ACC112 (cell line): ENCODE measurements around the gene GRM4.

Experiments used
- H2AFZ ChIP-seq: fragments of 200-600 bp; sonication (generic); one replicate; pipeline ENCODE4 v1.6.0; 2017; ENCODE audit warnings: antibody characterized with exemption, low read length; ENCODE audit not compliant: unreplicated experiment
- H3K27ac ChIP-seq: fragments of 200-600 bp; sonication (generic); 2 replicates; pipeline ENCODE4 v1.5.1; 2014; ENCODE audit warnings: low read depth, mild to moderate bottlenecking, antibody characterized with exemption, low read length, moderate library complexity
- H3K27me3 ChIP-seq: fragments of 200-600 bp; sonication (generic); 2 replicates; pipeline ENCODE4 v1.6.1; 2014; ENCODE audit warnings: mild to moderate bottlenecking, antibody characterized with exemption, low read length, moderate library complexity, mixed read lengths; ENCODE audit not compliant: insufficient read depth
- H3K36me3 ChIP-seq: fragments of 200-600 bp; sonication (generic); 2 replicates; pipeline ENCODE4 v1.6.1; 2016; ENCODE audit warnings: mild to moderate bottlenecking, antibody characterized with exemption, low read length, moderate library complexity, mixed read lengths; ENCODE audit not compliant: insufficient read depth
- H3K4me1 ChIP-seq: fragments of 200-600 bp; sonication (generic); one replicate; pipeline ENCODE4 v1.6.1; 2016; ENCODE audit warnings: low read length, mixed read lengths; ENCODE audit not compliant: insufficient read depth, unreplicated experiment, control insufficient read depth
- H3K4me3 ChIP-seq: fragments of 200-600 bp; sonication (generic); 2 replicates; pipeline ENCODE4 v1.5.1; 2014; ENCODE audit warnings: mild to moderate bottlenecking, low read depth, low read length
- H3K79me2 ChIP-seq: fragments of 200-600 bp; sonication (generic); one replicate; pipeline ENCODE4 v1.6.0; 2016; ENCODE audit warnings: low read length; ENCODE audit not compliant: control insufficient read depth, unreplicated experiment, insufficient read depth

GRM4 gene

GRCh38 chr6:34177181-34177591 is 31.3 kb upstream of the GRM4 start:
- H2AFZ ChIP-seq, result no peak overlapping the region
- H3K27ac ChIP-seq, result no peak overlapping the region
- H3K4me1 ChIP-seq, result no peaks in the 10 kb centered on the region
- no peak overlapping the region for H3K4me3 ChIP-seq
- no peaks in the 10 kb centered on the region for H3K36me3 ChIP-seq
- H3K79me2 ChIP-seq, result no peaks in the 10 kb centered on the region
- no peaks in the 10 kb centered on the region for H3K27me3 ChIP-seq

DNA sequence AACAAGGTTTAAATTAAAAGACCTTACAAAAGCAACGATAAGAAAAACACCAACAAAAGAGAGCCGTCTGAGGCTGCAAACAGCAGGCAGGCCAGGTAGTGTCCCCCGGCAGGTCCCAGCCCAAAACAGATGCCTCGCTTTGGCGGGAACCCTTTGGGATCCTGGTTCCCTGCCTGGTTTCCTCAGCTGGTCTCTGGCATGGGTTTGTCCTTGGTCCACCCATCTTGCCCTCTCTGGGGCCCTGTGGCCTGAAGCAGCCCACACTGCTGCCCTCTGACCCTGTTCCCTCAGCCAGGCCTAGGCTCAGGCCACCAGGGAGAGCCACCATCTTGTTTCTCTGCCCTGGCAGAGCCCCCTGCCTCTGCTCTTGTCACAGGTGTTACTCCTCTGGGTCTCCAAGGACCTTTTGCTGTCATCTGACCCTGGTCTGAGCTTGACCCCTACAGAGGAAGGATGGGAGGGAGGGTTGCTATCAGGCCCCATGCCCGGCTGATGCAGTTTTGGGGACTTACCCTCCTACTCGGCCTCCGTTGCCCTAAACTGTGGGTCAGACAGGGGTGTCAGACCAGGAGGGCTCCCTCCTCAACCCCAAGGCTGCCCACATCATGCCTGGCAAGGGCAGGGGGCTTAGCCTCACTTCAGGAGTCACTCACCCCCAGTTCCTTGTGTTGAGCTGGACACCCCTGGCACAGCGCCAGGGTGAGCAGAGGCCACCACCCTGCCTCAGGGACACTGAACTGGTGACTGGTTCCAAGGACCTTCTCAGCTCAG is 30.6 kb upstream of the GRM4 start:
- Histone ChIP-seq H2AFZ (no peak overlapping the region), H3K27ac (no peak overlapping the region), H3K27me3 (no peaks in the 10 kb centered on the region), H3K79me2 (no peaks in the 10 kb centered on the region), H3K4me3 (no peak overlapping the region), H3K36me3 (no peaks in the 10 kb centered on the region), H3K4me1 (no peaks in the 10 kb centered on the region)

- Histone ChIP-seq H2AFZ (no peak overlapping the region), H3K27ac (no peak overlapping the region), H3K36me3 (no peaks in the 10 kb centered on the region), H3K4me3 (no peak overlapping the region), H3K27me3 (no peaks in the 10 kb centered on the region), H3K79me2 (no peaks in the 10 kb centered on the region), H3K4me1 (no peaks in the 10 kb centered on the region)
Measured at GRCh38 chr6:34174846-34175399, 29.0 kb upstream of the GRM4 start.

- no peaks in the 10 kb centered on the region for H3K4me1 ChIP-seq
- H3K36me3 ChIP-seq, result no peaks in the 10 kb centered on the region
- H2AFZ ChIP-seq, result no peak overlapping the region
- no peaks in the 10 kb centered on the region for H3K79me2 ChIP-seq
- no peak overlapping the region for H3K27ac ChIP-seq
- no peak overlapping the region for H3K4me3 ChIP-seq
- H3K27me3 ChIP-seq, result no peaks in the 10 kb centered on the region
Measured at GRCh38 chr6:34172961-34173775, 27.3 kb upstream of the GRM4 start.

GRCh38 chr6:34170346-34170745 is 24.5 kb upstream of the GRM4 start:
- no peaks in the 10 kb centered on the region for H3K27me3 ChIP-seq
- no peak overlapping the region for H3K4me3 ChIP-seq
- H2AFZ ChIP-seq, result no peak overlapping the region
- H3K36me3 ChIP-seq, result no peaks in the 10 kb centered on the region
- no peaks in the 10 kb centered on the region for H3K79me2 ChIP-seq
- no peak overlapping the region for H3K27ac ChIP-seq
- H3K4me1 ChIP-seq, result no peaks in the 10 kb centered on the region

DNA sequence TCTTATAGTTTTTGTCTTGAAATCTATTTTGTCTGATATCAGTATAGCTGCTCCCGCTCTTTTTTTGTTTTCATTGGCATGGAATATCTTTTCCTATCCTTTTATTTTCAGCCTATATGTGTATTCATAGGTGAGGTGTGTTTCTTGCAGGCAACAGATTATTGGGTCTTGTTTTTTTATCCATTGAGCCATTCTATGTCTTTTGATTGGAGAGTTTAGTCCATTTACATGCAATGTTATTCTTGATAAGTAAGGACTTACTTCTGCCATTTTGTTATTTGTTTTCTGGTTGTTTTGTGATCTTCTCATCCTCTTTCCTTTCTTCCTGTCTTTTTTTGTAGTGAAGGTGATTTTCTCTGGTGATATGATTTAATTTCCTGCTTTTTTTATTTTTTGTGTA is 24.0 kb upstream of the GRM4 start:
- Histone ChIP-seq H3K27ac (no peak overlapping the region), H3K36me3 (no peaks in the 10 kb centered on the region), H2AFZ (no peak overlapping the region), H3K4me3 (no peak overlapping the region), H3K27me3 (no peaks in the 10 kb centered on the region), H3K79me2 (no peaks in the 10 kb centered on the region), H3K4me1 (no peaks in the 10 kb centered on the region)

GRCh38 chr6:34161857-34162515 is 16.1 kb upstream of the GRM4 start:
- H3K79me2 ChIP-seq, result no peaks in the 10 kb centered on the region
- H3K36me3 ChIP-seq, result no peaks in the 10 kb centered on the region

GRCh38 chr6:34159844-34160243 is 14.0 kb upstream of the GRM4 start:
- Histone ChIP-seq H3K4me3 (no peak overlapping the region), H2AFZ (no peak overlapping the region), H3K4me1 (no peaks in the 10 kb centered on the region), H3K27ac (no peak overlapping the region), H3K79me2 (no peaks in the 10 kb centered on the region), H3K36me3 (no peaks in the 10 kb centered on the region), H3K27me3 (peaks cover 18% of the 10 kb centered on the region)

More at GRCh38 chr6:34161857-34162515, 16.1 kb upstream of the GRM4 start:
- no peak overlapping the region for H2AFZ ChIP-seq
- H3K4me3 ChIP-seq, result no peak overlapping the region
- H3K4me1 ChIP-seq, result no peaks in the 10 kb centered on the region
- H3K27me3 ChIP-seq, result peaks cover 4% of the 10 kb centered on the region; the same call in 1 of the 2 replicates
- no peak overlapping the region for H3K27ac ChIP-seq

GRCh38 chr6:34158876-34159275 is 13.0 kb upstream of the GRM4 start:
- Histone ChIP-seq H3K27me3 (peaks cover 24% of the 10 kb centered on the region), H3K27ac (no peak overlapping the region), H2AFZ (no peak overlapping the region), H3K79me2 (no peaks in the 10 kb centered on the region), H3K4me1 (no peaks in the 10 kb centered on the region), H3K4me3 (no peak overlapping the region), H3K36me3 (no peaks in the 10 kb centered on the region)

GRCh38 chr6:34157851-34158250 is 12.0 kb upstream of the GRM4 start:
- Histone ChIP-seq H3K36me3 (no peaks in the 10 kb centered on the region), H3K4me1 (no peaks in the 10 kb centered on the region), H3K79me2 (no peaks in the 10 kb centered on the region), H3K27me3 (peaks cover 26% of the 10 kb centered on the region), H3K4me3 (no peak overlapping the region), H3K27ac (no peak overlapping the region), H2AFZ (no peak overlapping the region)
